Measurements from ENCODE around the gene APOC3. TPM values are rescaled to one million over a fixed set of nuclear protein-coding genes. Genes with fewer than 3 reads are reported as not detected.
A peak's percentile ranks its signal among the peaks of the same experiment; 100 is the strongest.

Gene APOC3
- total and polyA plus RNA-seq, 10 of the 15 experiments (the other 5 are each of a cell fraction or from before 2014, with no cell fraction given), result 1.9 TPM; not detected in 9

DNA sequence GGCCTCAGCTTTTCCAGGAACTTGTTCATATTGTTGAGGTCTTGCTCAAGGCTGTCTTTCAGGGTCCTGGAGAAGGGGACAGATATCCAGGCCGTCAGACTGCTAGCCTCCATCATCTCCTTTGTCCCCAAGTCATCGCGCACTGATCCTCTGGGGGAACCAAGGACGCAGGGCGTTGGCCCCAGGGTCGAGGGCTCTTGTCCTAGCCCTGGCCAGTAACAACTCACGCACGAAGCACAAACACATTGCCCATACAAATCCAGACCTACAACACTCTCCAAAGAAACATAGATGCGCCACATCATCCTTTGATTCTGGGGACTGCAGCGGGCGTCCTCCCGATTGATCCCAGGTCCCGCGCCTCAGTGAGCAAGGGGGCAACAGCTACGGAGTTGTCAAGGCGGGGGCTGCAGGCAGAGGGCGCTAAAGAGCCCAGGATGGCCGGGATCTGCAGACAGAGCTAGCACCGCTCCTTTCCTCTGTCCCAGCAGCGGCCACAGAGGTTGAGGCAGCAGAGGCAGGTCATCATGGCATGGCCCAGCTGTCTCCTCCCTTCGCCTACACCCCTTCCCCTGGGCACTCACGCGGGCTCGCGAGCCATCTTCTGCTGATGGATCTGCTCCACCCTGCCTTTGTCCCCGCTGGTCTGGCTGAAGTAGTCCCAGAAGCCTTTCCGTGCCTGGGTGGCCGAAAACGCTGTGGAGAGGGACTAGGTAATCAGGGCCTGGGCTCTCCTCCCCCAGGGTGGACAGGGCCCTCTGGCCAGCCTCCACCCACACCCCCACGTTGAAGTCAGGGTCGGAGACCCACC is 38.5 kb upstream of the APOC3 start (continued):
- TF ChIP-seq ESRRA (IDR thresholded peaks at IDR 0.05; ENCODE audit: low read length) (no peak), EGR1 (IDR thresholded peaks at IDR 0.05; ENCODE audit: borderline replicate concordance in 1 of 2, low read depth in 2 of 2, low read length in 2 of 2) (no peak), BCL11A (IDR thresholded peaks at IDR 0.05; ENCODE audit: low read depth, low read length) (no peak), ZNF207 (IDR thresholded peaks at IDR 0.05; ENCODE audit: borderline replicate concordance) (no peak), YY1 (IDR thresholded peaks at IDR 0.05; ENCODE audit: low read depth, low read length) (peak; percentile 79), NR2C2 (IDR thresholded peaks at IDR 0.05; ENCODE audit: borderline replicate concordance, control insufficient read depth, insufficient read length, low read depth) (no peak), CBX3 (IDR thresholded peaks at IDR 0.05; ENCODE audit: borderline replicate concordance, low read depth) (no peak), JUND (IDR thresholded peaks at IDR 0.05; ENCODE audit: low read depth, low read length) (no peak), SUZ12 (IDR thresholded peaks at IDR 0.05; ENCODE audit: unreplicated experiment) (no peak), SMC3 (IDR thresholded peaks at IDR 0.05; ENCODE audit: borderline replicate concordance, low read length) (peak; percentile 82), SPI1 (IDR thresholded peaks at IDR 0.05; ENCODE audit: borderline replicate concordance, insufficient read depth, low read depth, low read length) (no peak), FOS (IDR thresholded peaks at IDR 0.05; ENCODE audit: borderline replicate concordance, extremely low read depth, insufficient read length) (no peak), CREM (IDR thresholded peaks at IDR 0.05; ENCODE audit: low read depth) (no peak)
- TF ChIP-seq, protein P1, sequence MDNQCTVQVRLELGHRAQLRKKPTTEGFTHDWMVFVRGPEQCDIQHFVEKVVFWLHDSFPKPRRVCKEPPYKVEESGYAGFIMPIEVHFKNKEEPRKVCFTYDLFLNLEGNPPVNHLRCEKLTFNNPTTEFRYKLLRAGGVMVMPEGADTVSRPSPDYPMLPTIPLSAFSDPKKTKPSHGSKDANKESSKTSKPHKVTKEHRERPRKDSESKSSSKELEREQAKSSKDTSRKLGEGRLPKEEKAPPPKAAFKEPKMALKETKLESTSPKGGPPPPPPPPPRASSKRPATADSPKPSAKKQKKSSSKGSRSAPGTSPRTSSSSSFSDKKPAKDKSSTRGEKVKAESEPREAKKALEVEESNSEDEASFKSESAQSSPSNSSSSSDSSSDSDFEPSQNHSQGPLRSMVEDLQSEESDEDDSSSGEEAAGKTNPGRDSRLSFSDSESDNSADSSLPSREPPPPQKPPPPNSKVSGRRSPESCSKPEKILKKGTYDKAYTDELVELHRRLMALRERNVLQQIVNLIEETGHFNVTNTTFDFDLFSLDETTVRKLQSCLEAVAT (IDR thresholded peaks at IDR 0.05), result no peak
- TF ChIP-seq, protein P2, sequence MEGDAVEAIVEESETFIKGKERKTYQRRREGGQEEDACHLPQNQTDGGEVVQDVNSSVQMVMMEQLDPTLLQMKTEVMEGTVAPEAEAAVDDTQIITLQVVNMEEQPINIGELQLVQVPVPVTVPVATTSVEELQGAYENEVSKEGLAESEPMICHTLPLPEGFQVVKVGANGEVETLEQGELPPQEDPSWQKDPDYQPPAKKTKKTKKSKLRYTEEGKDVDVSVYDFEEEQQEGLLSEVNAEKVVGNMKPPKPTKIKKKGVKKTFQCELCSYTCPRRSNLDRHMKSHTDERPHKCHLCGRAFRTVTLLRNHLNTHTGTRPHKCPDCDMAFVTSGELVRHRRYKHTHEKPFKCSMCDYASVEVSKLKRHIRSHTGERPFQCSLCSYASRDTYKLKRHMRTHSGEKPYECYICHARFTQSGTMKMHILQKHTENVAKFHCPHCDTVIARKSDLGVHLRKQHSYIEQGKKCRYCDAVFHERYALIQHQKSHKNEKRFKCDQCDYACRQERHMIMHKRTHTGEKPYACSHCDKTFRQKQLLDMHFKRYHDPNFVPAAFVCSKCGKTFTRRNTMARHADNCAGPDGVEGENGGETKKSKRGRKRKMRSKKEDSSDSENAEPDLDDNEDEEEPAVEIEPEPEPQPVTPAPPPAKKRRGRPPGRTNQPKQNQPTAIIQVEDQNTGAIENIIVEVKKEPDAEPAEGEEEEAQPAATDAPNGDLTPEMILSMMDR (IDR thresholded peaks at IDR 0.05 in 2 of 3, conservative IDR thresholded peaks at IDR 0.05 in 1 of 3; ENCODE audit: control insufficient read depth in 2 of 3, extremely low read depth in 1 of 3, insufficient read depth in 1 of 3, low read depth in 3 of 3, low read length in 3 of 3), result peak; percentile 76 to 92 (median 81)
- TF ChIP-seq, protein P3, sequence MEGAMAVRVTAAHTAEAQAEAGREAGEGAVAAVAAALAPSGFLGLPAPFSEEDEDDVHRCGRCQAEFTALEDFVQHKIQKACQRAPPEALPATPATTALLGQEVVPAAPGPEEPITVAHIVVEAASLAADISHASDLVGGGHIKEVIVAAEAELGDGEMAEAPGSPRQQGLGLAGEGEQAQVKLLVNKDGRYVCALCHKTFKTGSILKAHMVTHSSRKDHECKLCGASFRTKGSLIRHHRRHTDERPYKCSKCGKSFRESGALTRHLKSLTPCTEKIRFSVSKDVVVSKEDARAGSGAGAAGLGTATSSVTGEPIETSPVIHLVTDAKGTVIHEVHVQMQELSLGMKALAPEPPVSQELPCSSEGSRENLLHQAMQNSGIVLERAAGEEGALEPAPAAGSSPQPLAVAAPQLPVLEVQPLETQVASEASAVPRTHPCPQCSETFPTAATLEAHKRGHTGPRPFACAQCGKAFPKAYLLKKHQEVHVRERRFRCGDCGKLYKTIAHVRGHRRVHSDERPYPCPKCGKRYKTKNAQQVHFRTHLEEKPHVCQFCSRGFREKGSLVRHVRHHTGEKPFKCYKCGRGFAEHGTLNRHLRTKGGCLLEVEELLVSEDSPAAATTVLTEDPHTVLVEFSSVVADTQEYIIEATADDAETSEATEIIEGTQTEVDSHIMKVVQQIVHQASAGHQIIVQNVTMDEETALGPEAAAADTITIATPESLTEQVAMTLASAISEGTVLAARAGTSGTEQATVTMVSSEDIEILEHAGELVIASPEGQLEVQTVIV (IDR thresholded peaks at IDR 0.05; ENCODE audit: borderline replicate concordance, partially characterized antibody), result no peak
- TF ChIP-seq, protein P4, sequence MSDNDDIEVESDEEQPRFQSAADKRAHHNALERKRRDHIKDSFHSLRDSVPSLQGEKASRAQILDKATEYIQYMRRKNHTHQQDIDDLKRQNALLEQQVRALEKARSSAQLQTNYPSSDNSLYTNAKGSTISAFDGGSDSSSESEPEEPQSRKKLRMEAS (IDR thresholded peaks at IDR 0.05; ENCODE audit: low read depth, low read length), result no peak
- TF ChIP-seq, protein P5, sequence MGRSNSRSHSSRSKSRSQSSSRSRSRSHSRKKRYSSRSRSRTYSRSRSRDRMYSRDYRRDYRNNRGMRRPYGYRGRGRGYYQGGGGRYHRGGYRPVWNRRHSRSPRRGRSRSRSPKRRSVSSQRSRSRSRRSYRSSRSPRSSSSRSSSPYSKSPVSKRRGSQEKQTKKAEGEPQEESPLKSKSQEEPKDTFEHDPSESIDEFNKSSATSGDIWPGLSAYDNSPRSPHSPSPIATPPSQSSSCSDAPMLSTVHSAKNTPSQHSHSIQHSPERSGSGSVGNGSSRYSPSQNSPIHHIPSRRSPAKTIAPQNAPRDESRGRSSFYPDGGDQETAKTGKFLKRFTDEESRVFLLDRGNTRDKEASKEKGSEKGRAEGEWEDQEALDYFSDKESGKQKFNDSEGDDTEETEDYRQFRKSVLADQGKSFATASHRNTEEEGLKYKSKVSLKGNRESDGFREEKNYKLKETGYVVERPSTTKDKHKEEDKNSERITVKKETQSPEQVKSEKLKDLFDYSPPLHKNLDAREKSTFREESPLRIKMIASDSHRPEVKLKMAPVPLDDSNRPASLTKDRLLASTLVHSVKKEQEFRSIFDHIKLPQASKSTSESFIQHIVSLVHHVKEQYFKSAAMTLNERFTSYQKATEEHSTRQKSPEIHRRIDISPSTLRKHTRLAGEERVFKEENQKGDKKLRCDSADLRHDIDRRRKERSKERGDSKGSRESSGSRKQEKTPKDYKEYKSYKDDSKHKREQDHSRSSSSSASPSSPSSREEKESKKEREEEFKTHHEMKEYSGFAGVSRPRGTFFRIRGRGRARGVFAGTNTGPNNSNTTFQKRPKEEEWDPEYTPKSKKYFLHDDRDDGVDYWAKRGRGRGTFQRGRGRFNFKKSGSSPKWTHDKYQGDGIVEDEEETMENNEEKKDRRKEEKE (IDR thresholded peaks at IDR 0.05), result no peak
